ENCODE measurements around the gene EPHA1. TPM values are rescaled to one million over a fixed set of nuclear protein-coding genes. Genes with fewer than 3 reads are reported as not detected.

The EPHA1 gene
- total RNA-seq, 4 donors from 2014 or later, result 0.94 TPM; not detected in 3

DNA sequence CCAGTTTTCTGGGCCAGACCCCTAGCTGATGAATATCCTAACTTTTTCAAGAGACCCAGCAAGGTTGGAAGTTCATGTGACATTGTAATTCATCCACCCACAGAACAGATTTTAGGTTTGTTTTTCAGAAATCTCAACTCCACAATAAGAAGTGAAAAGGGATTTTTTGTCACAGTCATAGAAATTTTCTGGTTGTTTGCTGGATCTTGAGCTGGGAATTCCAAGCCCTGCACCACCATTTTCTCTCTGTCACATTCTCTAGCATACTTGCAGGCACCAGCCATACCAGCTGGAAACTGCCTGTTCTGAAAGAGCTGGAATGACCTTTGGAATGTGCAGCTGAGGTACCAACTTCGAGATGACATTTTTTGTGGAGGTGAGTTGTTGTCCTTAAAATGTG, 43.1 kb upstream of the EPHA1 start:
- TF ChIP-seq, protein P1, sequence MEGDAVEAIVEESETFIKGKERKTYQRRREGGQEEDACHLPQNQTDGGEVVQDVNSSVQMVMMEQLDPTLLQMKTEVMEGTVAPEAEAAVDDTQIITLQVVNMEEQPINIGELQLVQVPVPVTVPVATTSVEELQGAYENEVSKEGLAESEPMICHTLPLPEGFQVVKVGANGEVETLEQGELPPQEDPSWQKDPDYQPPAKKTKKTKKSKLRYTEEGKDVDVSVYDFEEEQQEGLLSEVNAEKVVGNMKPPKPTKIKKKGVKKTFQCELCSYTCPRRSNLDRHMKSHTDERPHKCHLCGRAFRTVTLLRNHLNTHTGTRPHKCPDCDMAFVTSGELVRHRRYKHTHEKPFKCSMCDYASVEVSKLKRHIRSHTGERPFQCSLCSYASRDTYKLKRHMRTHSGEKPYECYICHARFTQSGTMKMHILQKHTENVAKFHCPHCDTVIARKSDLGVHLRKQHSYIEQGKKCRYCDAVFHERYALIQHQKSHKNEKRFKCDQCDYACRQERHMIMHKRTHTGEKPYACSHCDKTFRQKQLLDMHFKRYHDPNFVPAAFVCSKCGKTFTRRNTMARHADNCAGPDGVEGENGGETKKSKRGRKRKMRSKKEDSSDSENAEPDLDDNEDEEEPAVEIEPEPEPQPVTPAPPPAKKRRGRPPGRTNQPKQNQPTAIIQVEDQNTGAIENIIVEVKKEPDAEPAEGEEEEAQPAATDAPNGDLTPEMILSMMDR (IDR thresholded peaks at IDR 0.05; ENCODE audit: low read depth), result no peak

DNA sequence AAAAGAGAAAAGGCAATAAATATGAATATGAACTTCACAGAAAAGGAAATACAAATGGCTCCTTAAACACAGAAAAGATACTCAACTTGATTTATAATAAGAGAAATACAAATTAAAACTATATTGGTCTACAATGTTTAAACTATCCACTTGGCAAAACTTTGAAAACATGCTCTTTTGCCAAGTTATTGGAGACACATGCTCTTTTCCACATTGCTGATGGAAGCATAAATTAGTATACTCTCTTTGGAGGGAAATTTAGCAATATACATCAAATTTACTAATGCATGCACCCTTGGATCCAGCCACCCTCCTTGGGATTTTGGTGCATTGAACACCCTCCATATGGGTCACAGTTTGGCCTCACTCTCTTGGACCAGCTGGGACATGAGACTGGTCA, 42.5 kb upstream of the EPHA1 start:
- TF ChIP-seq, protein P1 (IDR thresholded peaks at IDR 0.05; ENCODE audit: low read depth), result no peak

DNA sequence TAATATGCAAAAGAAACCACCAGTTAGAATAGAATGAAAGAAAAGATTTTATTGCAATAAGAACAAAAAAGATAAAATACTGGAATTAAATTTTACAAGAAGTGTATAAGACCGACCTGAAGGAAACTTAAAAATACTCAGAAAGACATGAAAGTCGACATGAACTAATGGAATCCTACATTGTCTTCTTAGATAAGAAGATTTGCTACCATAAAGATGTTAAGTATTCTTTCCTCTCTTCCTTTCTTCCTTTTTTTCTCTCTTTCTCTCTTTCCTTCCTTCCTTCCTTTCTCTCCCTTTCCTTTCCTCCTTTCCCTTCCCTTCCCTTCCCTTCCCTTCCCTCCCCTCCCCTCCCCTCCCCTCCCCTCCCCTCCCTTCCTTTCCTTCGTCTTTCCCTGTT, 41.1 kb upstream of the EPHA1 start:
- TF ChIP-seq, protein P1 (IDR thresholded peaks at IDR 0.05; ENCODE audit: low read depth), result no peak

DNA sequence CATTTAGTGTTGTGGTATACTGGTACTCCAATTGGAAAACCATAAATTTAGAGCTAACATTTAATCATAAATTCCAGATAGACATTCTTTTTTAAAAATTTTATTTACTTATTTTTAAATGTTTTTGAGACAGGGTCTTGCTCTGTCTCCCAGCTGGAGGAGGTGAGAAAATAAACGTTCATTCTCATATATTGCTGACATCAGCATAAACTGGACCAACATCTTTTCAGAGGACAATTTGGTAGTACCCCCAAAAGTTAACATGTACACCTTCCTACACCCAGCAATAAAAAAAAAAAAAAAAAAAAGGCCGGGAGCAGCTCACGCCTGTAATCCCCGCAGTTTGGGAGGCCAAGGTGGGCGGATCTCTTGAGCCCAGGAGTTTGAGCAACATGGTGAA, 39.8 kb upstream of the EPHA1 start:
- TF ChIP-seq, protein P1 (IDR thresholded peaks at IDR 0.05; ENCODE audit: low read depth), result no peak

DNA sequence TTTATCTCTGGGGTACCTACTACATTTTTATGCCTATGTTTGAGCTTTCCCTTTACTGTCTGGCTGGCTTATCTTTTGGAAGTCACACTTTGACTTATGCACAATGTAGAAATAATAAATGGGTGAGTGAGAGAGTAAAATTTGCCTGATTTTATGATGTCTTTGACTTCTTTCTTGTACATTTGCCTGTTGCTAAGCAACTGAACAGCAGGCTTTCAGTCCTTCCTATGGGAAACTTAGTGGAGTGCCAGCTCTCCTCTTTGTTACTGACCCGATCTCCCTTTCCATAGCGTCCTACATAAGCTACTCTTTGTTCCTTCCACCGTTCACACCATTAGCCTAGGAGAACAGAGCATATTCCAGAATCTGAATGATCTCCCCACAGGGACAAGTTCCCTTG, 38.8 kb upstream of the EPHA1 start:
- TF ChIP-seq, protein P1 (IDR thresholded peaks at IDR 0.05; ENCODE audit: low read depth), result no peak

DNA sequence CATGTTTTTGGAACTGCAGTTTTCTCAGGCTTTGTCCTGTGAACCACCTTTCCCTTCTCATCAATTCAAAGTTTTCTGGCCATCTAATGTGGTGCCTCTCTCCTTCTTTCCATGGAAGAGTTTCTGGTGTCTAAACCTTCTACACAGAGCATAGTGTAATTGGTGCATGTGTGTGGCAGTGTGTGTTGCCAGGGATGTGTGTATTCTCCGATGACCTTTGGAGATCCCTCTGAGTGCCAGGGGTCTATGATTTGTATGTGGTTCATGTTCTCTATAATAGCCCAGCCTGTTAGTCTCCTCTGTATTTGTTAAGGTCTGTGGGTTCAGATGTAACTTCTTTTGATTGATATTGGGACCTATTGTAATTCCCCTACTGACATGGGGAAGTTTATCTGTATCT, 36.1 kb upstream of the EPHA1 start:
- TF ChIP-seq, protein P1 (IDR thresholded peaks at IDR 0.05; ENCODE audit: low read depth), result no peak

DNA sequence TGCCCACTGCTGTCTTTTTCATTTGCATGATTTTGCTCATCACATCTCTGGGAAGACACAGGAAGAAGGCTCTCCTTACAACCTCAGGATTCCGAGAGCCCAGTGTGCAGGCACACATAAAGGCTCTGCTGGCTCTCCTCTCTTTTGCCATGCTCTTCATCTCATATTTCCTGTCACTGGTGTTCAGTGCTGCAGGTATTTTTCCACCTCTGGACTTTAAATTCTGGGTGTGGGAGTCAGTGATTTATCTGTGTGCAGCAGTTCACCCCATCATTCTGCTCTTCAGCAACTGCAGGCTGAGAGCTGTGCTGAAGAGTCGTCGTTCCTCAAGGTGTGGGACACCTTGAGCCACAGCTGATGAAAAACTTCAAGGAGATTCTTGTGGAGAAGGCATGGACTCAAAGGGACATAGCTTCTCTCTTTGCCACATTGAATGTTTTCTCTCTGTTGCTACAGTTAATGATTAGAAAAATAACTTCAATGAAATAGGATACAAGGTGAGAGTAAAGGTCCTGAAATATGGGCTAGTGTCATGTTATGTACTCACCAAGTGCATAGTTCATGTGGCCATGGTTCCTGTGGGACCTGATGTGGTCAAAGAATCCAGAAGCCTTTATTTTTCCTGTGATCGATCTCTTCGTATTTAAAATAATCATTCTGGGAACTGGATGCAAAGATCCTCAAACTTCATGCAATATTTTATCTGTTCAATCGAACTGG, 35.6 kb upstream of the EPHA1 start:
- TF ChIP-seq, protein P1 (IDR thresholded peaks at IDR 0.05; ENCODE audit: low read depth), result no peak
